ENCODE measurements around the gene HOXD3. TPM values are rescaled to one million over a fixed set of nuclear protein-coding genes. Genes with fewer than 3 reads are reported as not detected.

HOXD3 gene
- total and polyA plus RNA-seq, 2 of the 8 experiments (the other 6 are each of a cell fraction or from before 2014, with no cell fraction given) = not detected

GRCh38 chr2:176130957-176131847, 25.9 kb upstream of the HOXD3 start:
- Histone ChIP-seq H2BK5ac (ENCODE audit: low read depth, low read length) (no peak overlapping the region), H3K36me3 (ENCODE audit: control insufficient read depth in 2 of 4, insufficient read depth in 4 of 4, low read length in 3 of 4) (peaks cover 0 to 17% (median 0%) of the 10 kb centered on the region in 4 experiments; a peak in 1 of 8 replicates), H4K5ac (ENCODE audit: insufficient read length, low read depth, low read length) (no peak overlapping the region), H2BK12ac (ENCODE audit: low read depth, low read length) (no peak overlapping the region), H3K79me1 (ENCODE audit: low read depth, low read length) (no peaks in the 10 kb centered on the region), H3K4me3 (ENCODE audit: extremely low read depth in 1 of 4, insufficient read depth in 2 of 4, low read depth in 3 of 4, low read length in 4 of 4) (peak overlapping the region in 1 of 4 experiments; percentile 24; a peak in 1 of 8 replicates), H3K18ac (ENCODE audit: extremely low read depth, low read length) (no peak overlapping the region), H3K14ac (ENCODE audit: insufficient read length) (no peak overlapping the region), H4K91ac (replicated peaks; ENCODE audit: insufficient read length, low read length) (no peak overlapping the region), H2AFZ (ENCODE audit: low read length) (no peak overlapping the region), H4K8ac (ENCODE audit: extremely low read depth, insufficient read depth, low read length) (no peak overlapping the region), H2BK15ac (ENCODE audit: low read length) (no peak overlapping the region), H4K20me1 (replicated peaks in 1 of 2; ENCODE audit: control insufficient read depth in 1 of 2, insufficient read depth in 2 of 2, low read length in 2 of 2) (peaks cover 14 to 33% of the 10 kb centered on the region in 2 experiments), H2AK5ac (ENCODE audit: low read depth, low read length) (no peak overlapping the region), H3K23me2 (ENCODE audit: low read depth, low read length) (peaks cover 3% of the 10 kb centered on the region; the same call in 1 of the 2 replicates), H3K9me3 (ENCODE audit: insufficient read depth in 2 of 2, low read depth in 1 of 2, low read length in 1 of 2) (no peaks in the 10 kb centered on the region), H3K23ac (ENCODE audit: insufficient read length) (no peak overlapping the region), H2BK20ac (ENCODE audit: low read length) (no peak overlapping the region), H3K4me1 (replicated peaks in 1 of 4; ENCODE audit: control insufficient read depth in 3 of 4, insufficient read depth in 4 of 4, low read length in 3 of 4) (peaks cover 3 to 11% (median 5%) of the 10 kb centered on the region in 4 experiments), H3K79me2 (ENCODE audit: control insufficient read depth in 1 of 2, insufficient read depth in 2 of 2, low read length in 2 of 2) (no peaks in the 10 kb centered on the region), H3K27me3 (replicated peaks in 1 of 4; ENCODE audit: control insufficient read depth in 3 of 4, extremely low read depth in 1 of 4, insufficient read depth in 3 of 4, low read length in 3 of 4) (peaks cover 92 to 100% (median 98%) of the 10 kb centered on the region in 4 experiments), H3K56ac (replicated peaks; ENCODE audit: insufficient read length, low read depth, low read length) (no peak overlapping the region), H2BK120ac (replicated peaks; ENCODE audit: low read depth, low read length) (no peak overlapping the region), H3K4me2 (ENCODE audit: insufficient read depth in 1 of 2, low read depth in 2 of 2, low read length in 2 of 2) (peak overlapping the region in 1 of 2 experiments; percentile 70; a peak in 3 of 4 replicates), H3K27ac (ENCODE audit: low read depth, low read length) (no peak overlapping the region), H3K9ac (replicated peaks in 1 of 4; ENCODE audit: extremely low read depth in 1 of 4, low read depth in 3 of 4, low read length in 3 of 4) (no peak overlapping the region), H3K4ac (replicated peaks; ENCODE audit: insufficient read length, low read depth, low read length) (no peak overlapping the region)
- POLR2A ChIA-PET (ENCODE audit: partially characterized antibody) = interaction anchor here (0.7 to 1.2 kb wide), 2 partner anchors 25 to 1856 kb away, joined by 3 to 4 read pairs; no protein-coding TSS in a partner anchor
- no peak for FAIRE-seq
- CTCF ChIA-PET (ENCODE audit: partially characterized antibody) = interaction anchor here (0.6 to 4.5 kb wide), 20 partner anchors 10 to 1017 kb away, joined by 3 to 30 read pairs (median 4); partner anchors contain the start of genes HOXD10 and HOXD4
- WGBS, 2 experiments (ENCODE audit: extremely low coverage in 1 of 2, insufficient coverage in 1 of 2, insufficient read length in 1 of 2, insufficient replicate concordance in 2 of 2, low coverage in 1 of 2, low lambda C conversion rate in 2 of 2, missing lambda C conversion rate in 1 of 2) = 24% methylated on average over 13 of the region's 15 CpGs; no CpG with 5 or more reads in 1 of the 2 experiments
- peak in 1 of 2 experiments; percentile 40 for DNase-seq (ENCODE audit: low read depth in 1 of 2, low spot score in 2 of 2)
- no peak for TF ChIP-seq SP1 (IDR thresholded peaks at IDR 0.05; ENCODE audit: low read depth, low read length)
- no peak for TF ChIP-seq YY1 (IDR thresholded peaks at IDR 0.05; ENCODE audit: low read depth, low read length)
- no peak for TF ChIP-seq SAP30 (IDR thresholded peaks at IDR 0.05; ENCODE audit: insufficient read depth, insufficient replicate concordance, low read length)
- peak; percentile 28; the same call in 1 of the 2 replicates for TF ChIP-seq SUZ12 (IDR thresholded peaks at IDR 0.05; ENCODE audit: low read length)
- TF ChIP-seq KDM1A (IDR thresholded peaks at IDR 0.05; ENCODE audit: borderline replicate concordance, low read length) = no peak
- peak; percentile 89 for TF ChIP-seq EZH2 (IDR thresholded peaks at IDR 0.05; ENCODE audit: low read depth, low read length, severe bottlenecking)
- TF ChIP-seq SP4 (IDR thresholded peaks at IDR 0.05; ENCODE audit: low read length) = no peak
- TF ChIP-seq RNF2 (IDR thresholded peaks at IDR 0.05; ENCODE audit: borderline replicate concordance, low read depth, low read length, missing control alignments, poor library complexity, severe bottlenecking) = peak; percentile 91
- peak; percentile 93 for TF ChIP-seq CBX8 (IDR thresholded peaks at IDR 0.05; ENCODE audit: borderline replicate concordance, low read depth, low read length)
- no peak for TF ChIP-seq PHF8 (conservative IDR thresholded peaks at IDR 0.05; ENCODE audit: low read depth, low read length)
- no peak for TF ChIP-seq ASH2L (IDR thresholded peaks at IDR 0.05; ENCODE audit: low read length)
